Measurements from ENCODE around the gene RNASEH2A.

RNASEH2A gene

GRCh38 chr19:12806242-12807081, at the start of gene RNASEH2A:
Gene RNASEH2A (plus strand): TSS chr19:12806584. CDS start chr19:12806674, 90 bp downstream.
- DNase-seq, result peak; percentile 88

GRCh38 chr19:12757544-12758274, 48.7 kb upstream of the RNASEH2A start:
- DNase-seq, result peak; percentile 64

GRCh38 chr19:12759686-12760085, 46.7 kb upstream of the RNASEH2A start:
- DNase-seq, result no peak

- DNase-seq, result no peak
Observed at GRCh38 chr19:12763100-12763499, 43.3 kb upstream of the RNASEH2A start.

GRCh38 chr19:12764698-12765097, 41.7 kb upstream of the RNASEH2A start:
- no peak for DNase-seq

- peak; percentile 86 for DNase-seq
Observed at GRCh38 chr19:12766051-12766521, 40.3 kb upstream of the RNASEH2A start.

GRCh38 chr19:12767150-12767549, 39.2 kb upstream of the RNASEH2A start:
- no peak for DNase-seq

GRCh38 chr19:12767666-12768065, 38.7 kb upstream of the RNASEH2A start:
- DNase-seq, result no peak

GRCh38 chr19:12769689-12770088, 36.7 kb upstream of the RNASEH2A start:
- peak; percentile 60 for DNase-seq

- no peak for DNase-seq
Observed at GRCh38 chr19:12770922-12771321, 35.5 kb upstream of the RNASEH2A start.

GRCh38 chr19:12772323-12772722, 34.1 kb upstream of the RNASEH2A start:
- no peak for DNase-seq

- no peak for DNase-seq
Observed at GRCh38 chr19:12773571-12773970, 32.8 kb upstream of the RNASEH2A start.

- DNase-seq, result peak; percentile 49
Observed at GRCh38 chr19:12774588-12775555, 31.5 kb upstream of the RNASEH2A start, which contains the start of gene HOOK2. Gene HOOK2 (minus strand): TSS chr19:12775552. CDS start chr19:12775449, 103 bp downstream.

GRCh38 chr19:12777217-12778016, 29.0 kb upstream of the RNASEH2A start:
- DNase-seq, result peak; percentile 84

- no peak for DNase-seq
Observed at GRCh38 chr19:12778017-12778904, 28.1 kb upstream of the RNASEH2A start.

- DNase-seq, result no peak
Observed at GRCh38 chr19:12778905-12779161, 27.6 kb upstream of the RNASEH2A start.

- no peak for DNase-seq
Observed at GRCh38 chr19:12779162-12779993, 27.0 kb upstream of the RNASEH2A start.

GRCh38 chr19:12782174-12782423, 24.3 kb upstream of the RNASEH2A start:
- no peak for DNase-seq

GRCh38 chr19:12782424-12783290, 23.7 kb upstream of the RNASEH2A start:
- DNase-seq, result peak; percentile 95

Data from activated CD8-positive, alpha-beta memory T cell treated with anti-CD3 and anti-CD28 coated beads, Interleukin-2, amount 50 U/mL, for 4 hours (primary cell).